Measurements from ENCODE around the gene TARS3.

DNA sequence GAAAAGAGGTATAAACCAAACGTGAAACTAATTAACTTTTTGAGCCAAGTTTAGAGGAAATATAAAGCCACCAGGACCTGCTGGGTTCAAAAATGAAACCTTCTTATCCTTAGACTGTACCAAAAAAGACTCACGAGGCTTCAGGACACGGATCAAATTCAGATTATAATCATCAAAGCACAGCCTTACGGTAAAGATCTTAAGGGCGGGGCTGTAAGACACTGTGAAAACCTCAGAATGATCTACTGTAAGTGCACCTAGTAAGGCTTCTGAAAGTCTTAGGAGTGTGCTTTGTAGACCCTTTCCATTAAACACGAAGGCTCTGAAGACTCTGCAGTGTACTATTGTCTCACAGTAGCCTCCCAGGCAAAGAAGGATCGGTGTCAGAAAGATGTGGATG lies 26.8 kb downstream of the TARS3 start:
- TF ChIP-seq GATA2 (IDR thresholded peaks at IDR 0.05; ENCODE audit: low read depth, low read length) (no peak), GATA3 (IDR thresholded peaks at IDR 0.05; ENCODE audit: low read depth, low read length) (no peak)

All from SH-SY5Y (cell line).